Vagina (tissue), 2 donors: ENCODE results near the gene MAD2L1BP. TPM values are rescaled to one million over a fixed set of nuclear protein-coding genes. Genes with fewer than 3 reads are reported as not detected.
A peak's percentile ranks its signal among the peaks of the same experiment; 100 is the strongest.
"Not testable (repeated sequence)": the region's sequence is repeated elsewhere in the genome, so short reads cannot be mapped to it uniquely, and the experiment has no call there.

Source experiments
- DNase-seq, 2 donors: peaks; one replicate each; pipeline ENCODE4 v3.0.0-alpha.2; 2017; ENCODE audit errors: extremely low spot score in 2 of 2
- H3K27ac ChIP-seq: fragments of 200-600 bp; sonication (generic); one replicate; pipeline ENCODE4 v1.5.1; 2019
- H3K27me3 ChIP-seq: fragments of 200-600 bp; sonication (generic); one replicate; pipeline ENCODE4 v1.5.1; 2019
- H3K36me3 ChIP-seq, 2 donors: fragments of 200-600 bp; sonication (generic); one replicate each; pipeline ENCODE4 v1.5.1; 2017 to 2019
- H3K4me1 ChIP-seq: fragments of 200-600 bp; sonication (generic); one replicate; pipeline ENCODE4 v1.5.1; 2019
- H3K4me3 ChIP-seq, 2 donors: fragments of 200-600 bp; sonication (generic); 1 replicate in 1 of 2; 2 replicates in 1 of 2; pipeline ENCODE4 v1.5.1; 2016 to 2019
- H3K9me3 ChIP-seq: fragments of 200-600 bp; sonication (generic); one replicate; pipeline ENCODE4 v1.5.1; 2019
- CTCF ChIP-seq, 3 experiments: fragments of 450-650 bp in 2 of 3; fragments of 200-600 bp in 1 of 3; sonication (generic) in 1 of 3; IDR thresholded peaks; one replicate each; pipeline ENCODE4 v1.5.1; 2017 to 2019; ENCODE audit warnings: antibody characterized with exemption in 3 of 3, mild to moderate bottlenecking in 2 of 3, moderate library complexity in 2 of 3
- POLR2A ChIP-seq, 2 donors: fragments of 450-650 bp; IDR thresholded peaks; one replicate each; pipeline ENCODE4 v1.6.1; 2017; ENCODE audit warnings: antibody characterized with exemption in 2 of 2, mild to moderate bottlenecking in 2 of 2, moderate library complexity in 2 of 2
- POLR2AphosphoS5 ChIP-seq, 2 donors: sonication (generic); formaldehyde crosslinking; IDR thresholded peaks; one replicate each; pipeline ENCODE4 v1.9.0; 2017; ENCODE audit warnings: antibody characterized with exemption in 2 of 2, mild to moderate bottlenecking in 2 of 2, low read depth in 1 of 2; ENCODE audit not compliant: insufficient read depth in 1 of 2
- intact Hi-C: fragments of 100-400 bp; cut with DNase I; formaldehyde crosslinking; loops from one replicate; pipeline ENCODE4 v1.15.1; 2023
- total RNA-seq: library from RNA; depleted of rRNA; stranded (reverse); fragments of >200 nt; gene quantifications from one replicate; pipeline ENCODE4 v1.2.3, GENCODE V29; 2016

The MAD2L1BP gene
- total RNA-seq, 1 donor from 2014 or later, result 58.4 TPM

GRCh38 chr6:43644940-43645612, 9.4 kb downstream of the MAD2L1BP start, which contains the start of gene RSPH9:
Gene RSPH9 (plus strand): TSS chr6:43645036. CDS start chr6:43645099, 63 bp downstream.
- intact Hi-C loops, result no loop called here
- Histone ChIP-seq H3K9me3 (no peaks in the 10 kb centered on the region), H3K36me3 (peaks cover 0 to 16% of the 10 kb centered on the region in 2 donors), H3K27me3 (no peaks in the 10 kb centered on the region), H3K27ac (peak within 1 kb of the TSS; percentile 69), H3K4me1 (peaks cover 8% of the 10 kb centered on the region), H3K4me3 (peak within 1 kb of the TSS; percentile 54 to 57)
- DNase-seq, result no peak
- TF ChIP-seq CTCF (IDR thresholded peaks at IDR 0.05) (no peak), POLR2A (IDR thresholded peaks at IDR 0.05) (no peak), POLR2AphosphoS5 (IDR thresholded peaks at IDR 0.05; ENCODE audit: insufficient read depth in 1 of 2, low read depth in 1 of 2) (peak in 1 of 2 donors; percentile 24)

GRCh38 chr6:43645613-43645964, 9.9 kb downstream of the MAD2L1BP start:
- intact Hi-C loops, result no loop called here
- peak overlapping the region; percentile 54 to 57 for H3K4me3 ChIP-seq
- H3K27me3 ChIP-seq, result no peaks in the 10 kb centered on the region
- H3K9me3 ChIP-seq, result no peaks in the 10 kb centered on the region
- H3K4me1 ChIP-seq, result peaks cover 7% of the 10 kb centered on the region
- TF ChIP-seq POLR2A (IDR thresholded peaks at IDR 0.05), result no peak
- no peak for TF ChIP-seq CTCF (IDR thresholded peaks at IDR 0.05)
- no peak for TF ChIP-seq POLR2AphosphoS5 (IDR thresholded peaks at IDR 0.05; ENCODE audit: insufficient read depth in 1 of 2, low read depth in 1 of 2)
- H3K27ac ChIP-seq, result peak overlapping the region; percentile 69
- DNase-seq, result no peak
- peaks cover 0 to 11% of the 10 kb centered on the region in 2 donors for H3K36me3 ChIP-seq

DNA sequence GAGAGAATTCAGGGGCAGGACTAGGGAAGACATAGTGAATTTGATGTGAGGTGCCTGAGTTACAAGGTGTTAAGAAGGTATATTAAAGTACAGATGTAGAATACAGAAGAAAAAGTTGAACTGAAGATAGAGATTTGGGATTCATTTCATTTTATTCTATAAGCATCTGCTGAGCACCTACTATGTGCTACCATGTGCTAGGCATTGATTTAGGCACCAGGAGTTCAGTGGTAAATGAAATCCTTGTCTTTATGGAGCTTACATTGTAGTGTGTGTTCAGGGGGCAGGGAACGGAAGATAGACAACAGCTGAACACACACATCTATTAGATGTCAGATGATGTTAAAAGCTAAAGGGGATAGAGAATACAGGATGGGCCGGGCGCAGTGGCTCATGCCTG, 12.0 kb downstream of the MAD2L1BP start:
- Histone ChIP-seq H3K4me3 (no peak overlapping the region), H3K9me3 (no peaks in the 10 kb centered on the region), H3K27me3 (no peaks in the 10 kb centered on the region), H3K36me3 (no peaks in the 10 kb centered on the region), H3K4me1 (peaks cover 7% of the 10 kb centered on the region), H3K27ac (no peak overlapping the region)
- no peak for DNase-seq
- intact Hi-C loops, result no loop called here
- no peak for TF ChIP-seq CTCF (IDR thresholded peaks at IDR 0.05)
- no peak for TF ChIP-seq POLR2A (IDR thresholded peaks at IDR 0.05)

DNA sequence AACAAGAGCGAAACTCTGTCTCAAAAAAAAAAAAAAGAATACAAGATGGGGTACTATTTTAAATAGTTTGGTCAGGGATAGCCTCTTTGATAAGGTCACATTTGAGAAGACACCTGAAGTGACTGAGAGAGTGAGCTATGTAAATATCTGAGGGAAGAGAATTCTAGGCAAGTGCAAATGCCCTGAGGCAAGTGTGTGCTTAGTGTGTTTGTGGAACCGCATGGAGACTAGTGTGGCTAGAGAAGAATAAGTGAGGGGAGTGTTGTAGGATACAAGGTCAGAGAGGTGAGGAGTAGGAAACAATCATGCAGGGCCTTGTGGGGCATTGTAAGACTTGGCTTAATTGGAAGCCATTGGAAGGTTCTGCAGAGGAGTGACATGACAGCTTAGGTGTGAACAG, 12.6 kb downstream of the MAD2L1BP start:
- intact Hi-C loops, result no loop called here
- Histone ChIP-seq H3K27ac (no peak overlapping the region), H3K36me3 (no peaks in the 10 kb centered on the region), H3K27me3 (no peaks in the 10 kb centered on the region), H3K4me3 (no peak overlapping the region), H3K4me1 (peaks cover 7% of the 10 kb centered on the region), H3K9me3 (no peaks in the 10 kb centered on the region)
- TF ChIP-seq POLR2AphosphoS5 (IDR thresholded peaks at IDR 0.05; ENCODE audit: insufficient read depth in 1 of 2, low read depth in 1 of 2) (no peak), CTCF (IDR thresholded peaks at IDR 0.05) (no peak), POLR2A (IDR thresholded peaks at IDR 0.05) (no peak)
- DNase-seq, result no peak

DNA sequence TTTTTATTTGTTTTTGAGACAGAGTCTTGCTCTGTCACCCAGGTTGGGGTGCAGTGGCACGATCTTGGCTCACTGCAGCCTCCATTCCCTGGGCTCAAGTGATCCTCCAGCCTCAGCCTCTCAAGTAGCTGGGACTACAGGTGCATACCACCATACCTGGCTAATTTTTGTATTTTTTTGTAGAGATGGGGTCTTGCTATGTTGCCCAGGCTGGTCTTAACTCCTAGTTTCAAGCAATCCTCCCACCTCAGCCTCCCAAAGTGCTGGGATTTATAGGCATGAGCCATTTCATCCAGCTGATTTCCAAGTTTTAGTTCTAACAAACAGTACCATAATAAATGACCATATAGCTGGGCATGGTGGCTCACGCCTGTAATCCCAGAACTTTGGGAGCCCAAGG, 17.2 kb downstream of the MAD2L1BP start:
- H3K9me3 ChIP-seq, H3K4me1 ChIP-seq, intact Hi-C loops, H3K27ac ChIP-seq, H3K4me3 ChIP-seq, H3K27me3 ChIP-seq, DNase-seq, H3K36me3 ChIP-seq: not testable (repeated sequence)
